ENCODE results near the gene RAB11FIP5. TPM values are rescaled to one million over a fixed set of nuclear protein-coding genes. Genes with fewer than 3 reads are reported as not detected.

The RAB11FIP5 gene
- total RNA-seq, 4 donors from 2014 or later, result 27.1 to 35.3 (median 33.7) TPM

DNA sequence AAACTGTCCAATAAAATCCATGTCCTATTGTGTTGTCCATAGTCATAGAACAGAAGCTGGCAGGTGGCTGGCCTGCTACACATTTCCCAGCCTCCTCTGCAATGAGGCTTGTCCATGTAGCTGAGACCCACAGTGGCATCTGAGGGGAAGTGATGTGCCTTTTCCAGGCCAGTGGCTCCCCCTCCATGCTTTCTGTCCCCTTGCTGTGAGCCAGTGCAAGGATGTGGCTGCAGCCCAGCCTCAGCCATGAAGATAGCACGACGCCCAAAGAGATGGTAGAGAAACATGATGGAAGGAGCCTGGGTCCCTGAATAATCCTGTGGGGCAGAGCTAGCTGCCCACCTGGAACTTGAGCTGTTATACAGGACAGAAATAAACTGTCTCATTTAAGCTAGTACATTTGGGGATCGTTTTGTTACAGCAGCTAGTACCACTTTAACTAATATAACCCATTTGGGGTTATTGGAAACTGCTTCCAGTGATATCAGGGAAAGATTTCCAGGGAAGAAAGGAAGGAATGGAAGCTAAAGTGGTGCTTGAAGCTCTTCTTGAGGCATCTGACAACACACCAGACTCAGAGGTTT, 81.6 kb downstream of the RAB11FIP5 start:
- peaks cover 0 to 13% of the 10 kb centered on the region in 2 donors for H3K36me3 ChIP-seq
- in situ Hi-C loops (cut with MboI; ENCODE audit: low sequenced_read_pairs in 4 of 4), result no loop called here
- no peaks in the 10 kb centered on the region for H3K4me1 ChIP-seq
- H3K4me3 ChIP-seq, result no peak overlapping the region
- intact Hi-C loops (cut with DNase I; ENCODE audit: low total_unique reads), result no loop called here
- TF ChIP-seq, protein P1, sequence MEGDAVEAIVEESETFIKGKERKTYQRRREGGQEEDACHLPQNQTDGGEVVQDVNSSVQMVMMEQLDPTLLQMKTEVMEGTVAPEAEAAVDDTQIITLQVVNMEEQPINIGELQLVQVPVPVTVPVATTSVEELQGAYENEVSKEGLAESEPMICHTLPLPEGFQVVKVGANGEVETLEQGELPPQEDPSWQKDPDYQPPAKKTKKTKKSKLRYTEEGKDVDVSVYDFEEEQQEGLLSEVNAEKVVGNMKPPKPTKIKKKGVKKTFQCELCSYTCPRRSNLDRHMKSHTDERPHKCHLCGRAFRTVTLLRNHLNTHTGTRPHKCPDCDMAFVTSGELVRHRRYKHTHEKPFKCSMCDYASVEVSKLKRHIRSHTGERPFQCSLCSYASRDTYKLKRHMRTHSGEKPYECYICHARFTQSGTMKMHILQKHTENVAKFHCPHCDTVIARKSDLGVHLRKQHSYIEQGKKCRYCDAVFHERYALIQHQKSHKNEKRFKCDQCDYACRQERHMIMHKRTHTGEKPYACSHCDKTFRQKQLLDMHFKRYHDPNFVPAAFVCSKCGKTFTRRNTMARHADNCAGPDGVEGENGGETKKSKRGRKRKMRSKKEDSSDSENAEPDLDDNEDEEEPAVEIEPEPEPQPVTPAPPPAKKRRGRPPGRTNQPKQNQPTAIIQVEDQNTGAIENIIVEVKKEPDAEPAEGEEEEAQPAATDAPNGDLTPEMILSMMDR (IDR thresholded peaks at IDR 0.05 in 4 of 5, conservative IDR thresholded peaks at IDR 0.05 in 1 of 5), result no peak
- no peak for TF ChIP-seq POLR2A (IDR thresholded peaks at IDR 0.05)
- no peaks in the 10 kb centered on the region for H3K27me3 ChIP-seq
- ATAC-seq (no peak), DNase-seq (no peak)
- no peak overlapping the region for H3K27ac ChIP-seq
- H3K9me3 ChIP-seq, result no peaks in the 10 kb centered on the region

DNA sequence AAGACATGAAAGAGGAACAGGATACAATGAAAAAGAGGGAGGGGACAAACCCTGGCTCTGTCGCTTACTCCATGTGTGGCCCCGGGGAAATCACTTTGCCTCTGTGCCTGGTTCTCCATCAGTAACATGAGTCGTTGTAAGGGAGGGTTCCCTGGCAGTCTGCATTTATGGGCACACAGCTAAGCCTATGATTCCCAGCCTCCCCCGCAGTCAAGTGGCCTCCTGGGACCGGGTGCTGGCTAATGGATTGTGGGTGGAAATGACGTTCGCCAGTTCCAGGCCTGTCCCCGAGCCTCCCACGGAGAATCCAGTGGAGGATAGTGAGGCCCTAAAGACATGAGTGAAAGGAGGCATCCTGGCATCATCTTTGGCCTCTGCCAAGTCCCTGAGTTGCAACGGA, 83.9 kb downstream of the RAB11FIP5 start:
- no peak overlapping the region for H3K4me3 ChIP-seq
- no peaks in the 10 kb centered on the region for H3K4me1 ChIP-seq
- H3K27ac ChIP-seq, result no peak overlapping the region
- H3K9me3 ChIP-seq, result no peaks in the 10 kb centered on the region
- ATAC-seq (no peak), DNase-seq (no peak)
- intact Hi-C loops (cut with DNase I; ENCODE audit: low total_unique reads), result no loop called here
- peaks cover 0 to 13% of the 10 kb centered on the region in 2 donors for H3K36me3 ChIP-seq
- TF ChIP-seq, protein P1 (IDR thresholded peaks at IDR 0.05 in 4 of 5, conservative IDR thresholded peaks at IDR 0.05 in 1 of 5), result no peak
- no peak for TF ChIP-seq POLR2A (IDR thresholded peaks at IDR 0.05)
- no peaks in the 10 kb centered on the region for H3K27me3 ChIP-seq
- in situ Hi-C loops (cut with MboI; ENCODE audit: low sequenced_read_pairs in 4 of 4), result no loop called here

DNA sequence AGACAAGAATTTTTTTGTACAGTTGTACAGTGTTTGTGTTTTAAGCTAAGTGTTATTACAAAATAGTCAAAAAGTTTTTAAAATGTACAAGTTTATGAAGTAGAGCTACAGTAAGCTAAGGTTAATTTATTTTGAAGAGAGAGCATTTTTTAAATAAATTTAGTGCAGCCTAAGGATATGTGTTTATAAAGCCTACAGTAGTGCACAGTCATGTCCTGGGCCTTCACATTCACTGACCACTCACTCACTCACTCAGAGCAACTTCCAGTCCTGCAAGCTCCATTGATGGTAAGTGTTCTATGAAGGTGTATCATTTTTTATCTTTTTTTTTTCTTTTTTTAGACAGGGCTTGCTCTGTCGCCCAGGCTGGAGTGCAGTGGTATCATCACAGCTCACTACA, 85.4 kb downstream of the RAB11FIP5 start:
- Histone ChIP-seq H3K27me3 (no peaks in the 10 kb centered on the region), H3K27ac (no peak overlapping the region), H3K4me1 (no peaks in the 10 kb centered on the region), H3K9me3 (no peaks in the 10 kb centered on the region), H3K36me3 (peaks cover 0 to 22% of the 10 kb centered on the region in 2 donors), H3K4me3 (no peak overlapping the region)
- DNase-seq, result no peak
- in situ Hi-C loops (cut with MboI; ENCODE audit: low sequenced_read_pairs in 4 of 4), result no loop called here
- intact Hi-C loops (cut with DNase I; ENCODE audit: low total_unique reads), result no loop called here
- TF ChIP-seq, protein P1 (IDR thresholded peaks at IDR 0.05 in 4 of 5, conservative IDR thresholded peaks at IDR 0.05 in 1 of 5), result no peak
- no peak for TF ChIP-seq POLR2A (IDR thresholded peaks at IDR 0.05)
- no peak for ATAC-seq

DNA sequence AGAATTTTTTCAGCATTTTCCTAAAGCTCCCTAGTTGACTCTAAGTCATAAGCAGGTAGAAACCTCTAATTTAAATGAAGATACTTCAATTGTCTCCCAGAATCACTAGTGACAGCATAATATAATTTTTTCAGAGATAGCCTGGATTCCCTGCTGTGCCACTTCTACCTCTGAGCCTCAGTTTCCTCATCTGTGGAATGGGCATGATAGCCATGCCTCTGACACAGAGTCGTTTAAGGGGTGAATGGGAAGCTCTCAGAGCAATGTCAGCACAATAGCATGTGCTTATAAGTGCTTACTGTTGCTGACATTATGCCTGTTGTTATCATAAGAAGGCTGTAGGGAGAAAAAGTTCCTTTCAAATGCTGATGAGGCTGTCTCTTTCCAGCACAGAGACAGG, 89.3 kb downstream of the RAB11FIP5 start:
- ATAC-seq (no peak), DNase-seq (no peak)
- TF ChIP-seq, protein P1 (IDR thresholded peaks at IDR 0.05 in 4 of 5, conservative IDR thresholded peaks at IDR 0.05 in 1 of 5), result no peak
- no peak for TF ChIP-seq POLR2A (IDR thresholded peaks at IDR 0.05)
- H3K27ac ChIP-seq, result no peak overlapping the region
- H3K4me3 ChIP-seq, result no peak overlapping the region
- in situ Hi-C loops (cut with MboI; ENCODE audit: low sequenced_read_pairs in 4 of 4) (no loop called here), intact Hi-C loops (cut with DNase I; ENCODE audit: low total_unique reads) (no loop called here)
- no peaks in the 10 kb centered on the region for H3K27me3 ChIP-seq
- peaks cover 0 to 46% of the 10 kb centered on the region in 2 donors for H3K36me3 ChIP-seq
- no peaks in the 10 kb centered on the region for H3K4me1 ChIP-seq
- H3K9me3 ChIP-seq, result no peaks in the 10 kb centered on the region

Other genes starting within 250 kb of the RAB11FIP5 start
- 10 to 100 TPM; 22.8 to 71.0 (median 33.6) TPM for gene SPR, start 225.5 kb downstream of the RAB11FIP5 start, total RNA-seq
- gene EMX1, start 195.4 kb downstream of the RAB11FIP5 start, total RNA-seq, result not detected
- gene SFXN5, start 41.2 kb downstream of the RAB11FIP5 start, total RNA-seq, result 10 to 100 TPM in 1 of 4 donors, 1 to 10 TPM in 3; 6.8 to 22.7 (median 9.1) TPM
- gene NOTO, start 89.6 kb upstream of the RAB11FIP5 start, total RNA-seq, result not detected
- 10 to 100 TPM in 3 of 4 donors, 1 to 10 TPM in 1; 9.8 to 17.7 (median 13.7) TPM for gene SMYD5, start 101.3 kb upstream of the RAB11FIP5 start, total RNA-seq
- 100 to 1,000 TPM in 3 of 4 donors, 10 to 100 TPM in 1; 69.4 to 132 (median 104) TPM for gene PRADC1, start 120.3 kb upstream of the RAB11FIP5 start, total RNA-seq
- gene CCT7, start 121.4 kb upstream of the RAB11FIP5 start, total RNA-seq, result 100 to 1,000 TPM; 215 to 334 (median 284) TPM
- gene FBXO41, start 171.5 kb upstream of the RAB11FIP5 start, total RNA-seq, result under 1 TPM in 3 of 4 donors, not detected in 1; 0.13 to 0.82 (median 0.23) TPM
- gene EGR4, start 180.6 kb upstream of the RAB11FIP5 start, total RNA-seq, result not detected